OCI-LY1 (cell line): ENCODE results near the gene SNX32.

Experiments used
- EZH2 ChIP-seq: fragments of 200-600 bp; sonication (generic), shearing (Covaris generic); IDR thresholded peaks from 2 replicates; pipeline ENCODE4 v1.8.0; 2017; ENCODE audit warnings: borderline replicate concordance, mixed run types, mild to moderate bottlenecking, antibody characterized with exemption, low read length, moderate library complexity, mixed read lengths
- TF ChIP-seq, protein P1 (sequence below): fragments of 200-600 bp; sonication (generic), shearing (Covaris generic); IDR thresholded peaks from 2 replicates; pipeline ENCODE4 v1.5.1; 2017; ENCODE audit warnings: mild to moderate bottlenecking, antibody characterized with exemption, low read length, moderate library complexity, mixed read lengths

- TF ChIP-seq, protein P1, sequence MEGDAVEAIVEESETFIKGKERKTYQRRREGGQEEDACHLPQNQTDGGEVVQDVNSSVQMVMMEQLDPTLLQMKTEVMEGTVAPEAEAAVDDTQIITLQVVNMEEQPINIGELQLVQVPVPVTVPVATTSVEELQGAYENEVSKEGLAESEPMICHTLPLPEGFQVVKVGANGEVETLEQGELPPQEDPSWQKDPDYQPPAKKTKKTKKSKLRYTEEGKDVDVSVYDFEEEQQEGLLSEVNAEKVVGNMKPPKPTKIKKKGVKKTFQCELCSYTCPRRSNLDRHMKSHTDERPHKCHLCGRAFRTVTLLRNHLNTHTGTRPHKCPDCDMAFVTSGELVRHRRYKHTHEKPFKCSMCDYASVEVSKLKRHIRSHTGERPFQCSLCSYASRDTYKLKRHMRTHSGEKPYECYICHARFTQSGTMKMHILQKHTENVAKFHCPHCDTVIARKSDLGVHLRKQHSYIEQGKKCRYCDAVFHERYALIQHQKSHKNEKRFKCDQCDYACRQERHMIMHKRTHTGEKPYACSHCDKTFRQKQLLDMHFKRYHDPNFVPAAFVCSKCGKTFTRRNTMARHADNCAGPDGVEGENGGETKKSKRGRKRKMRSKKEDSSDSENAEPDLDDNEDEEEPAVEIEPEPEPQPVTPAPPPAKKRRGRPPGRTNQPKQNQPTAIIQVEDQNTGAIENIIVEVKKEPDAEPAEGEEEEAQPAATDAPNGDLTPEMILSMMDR, result no peak
- no peak for TF ChIP-seq EZH2
Measured at GRCh38 chr11:65895482-65895981, 61.8 kb downstream of the SNX32 start.
